ENCODE measurements around the gene PPP1R8. TPM values are rescaled to one million over a fixed set of nuclear protein-coding genes. Genes with fewer than 3 reads are reported as not detected.

Gene PPP1R8
- total and polyA plus RNA-seq, 9 of the 15 experiments (the other 6 are each of a cell fraction or from before 2014, with no cell fraction given), result 16.2 to 107 (median 75.3) TPM

GRCh38 chr1:27883536-27883935, 53.0 kb downstream of the PPP1R8 start:
- Histone ChIP-seq H3K79me2 (ENCODE audit: control insufficient read depth, insufficient read depth, low read length) (no peaks in the 10 kb centered on the region), H3K9me3 (replicated peaks; ENCODE audit: control insufficient read depth, insufficient read depth, low read depth, low read length) (no peaks in the 10 kb centered on the region), H3K4me2 (ENCODE audit: insufficient read depth, low read length) (no peak overlapping the region), H3K4me1 (replicated peaks in 1 of 2; ENCODE audit: control insufficient read depth in 2 of 2, insufficient read depth in 2 of 2, low read length in 2 of 2) (peaks cover 2 to 24% of the 10 kb centered on the region in 2 experiments; a peak in 3 of 5 replicates), H3K4me3 (no peak overlapping the region), H3K9ac (ENCODE audit: insufficient read depth in 1 of 2, low read depth in 2 of 2, low read length in 2 of 2) (no peak overlapping the region), H4K20me1 (replicated peaks; ENCODE audit: control insufficient read depth, insufficient read depth, low read length) (no peaks in the 10 kb centered on the region), H2AFZ (ENCODE audit: low read depth, low read length) (no peak overlapping the region), H3K27me3 (ENCODE audit: control insufficient read depth in 2 of 2, insufficient read depth in 2 of 2, low read length in 2 of 2) (no peaks in the 10 kb centered on the region), H3K27ac (ENCODE audit: extremely low read depth, low read depth, low read length) (no peak overlapping the region), H3K36me3 (ENCODE audit: control insufficient read depth, insufficient read depth, low read length) (peaks cover 43% of the 10 kb centered on the region; the same call in 2 of the 3 replicates), H3K9me1 (ENCODE audit: control insufficient read depth, insufficient read depth, low read length) (peaks cover 4% of the 10 kb centered on the region)
- no TSS peak for BruUV-seq (replicated peaks)
- DNase-seq (ENCODE audit: extremely low read depth in 1 of 4, low spot score in 3 of 4) (no peak), ATAC-seq (no peak), FAIRE-seq (no peak)
- 81% methylated on average over 13 of the region's 13 CpGs for WGBS (ENCODE audit: insufficient coverage, low coverage, missing lambda C conversion rate)
- in situ Hi-C loops (cut with MboI) (no loop called here), intact Hi-C loops (cut with micrococcal nuclease) (no loop called here)
- TF ChIP-seq, protein P1, sequence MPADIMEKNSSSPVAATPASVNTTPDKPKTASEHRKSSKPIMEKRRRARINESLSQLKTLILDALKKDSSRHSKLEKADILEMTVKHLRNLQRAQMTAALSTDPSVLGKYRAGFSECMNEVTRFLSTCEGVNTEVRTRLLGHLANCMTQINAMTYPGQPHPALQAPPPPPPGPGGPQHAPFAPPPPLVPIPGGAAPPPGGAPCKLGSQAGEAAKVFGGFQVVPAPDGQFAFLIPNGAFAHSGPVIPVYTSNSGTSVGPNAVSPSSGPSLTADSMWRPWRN (IDR thresholded peaks at IDR 0.05; ENCODE audit: low read depth), result no peak
- no peak for TF ChIP-seq NFIC (IDR thresholded peaks at IDR 0.05)
- ChIA-PET CTCF (ENCODE audit: low intra/inter-chr PET ratio) (interaction anchor here (0.7 kb wide), 1 partner anchor 214 kb away, joined by 3 read pairs; no protein-coding TSS in a partner anchor), POLR2A (interaction anchor here (0.7 to 0.8 kb wide), 3 partner anchors 8 to 745 kb away, joined by 3 read pairs; no protein-coding TSS in a partner anchor)

Measured in K562 (cell line).